Measurements from ENCODE around the gene IMPA2.
A peak's percentile ranks its signal among the peaks of the same experiment; 100 is the strongest.
"Not testable (repeated sequence)": the region's sequence is repeated elsewhere in the genome, so short reads cannot be mapped to it uniquely, and the experiment has no call there.

The IMPA2 gene

GRCh38 chr18:11963991-11964484, 17.3 kb upstream of the IMPA2 start:
- no peak for DNase-seq

- DNase-seq: no peak
Measured at GRCh38 chr18:11969904-11970835, 11.1 kb upstream of the IMPA2 start.

GRCh38 chr18:11970836-11971226, 10.5 kb upstream of the IMPA2 start:
- not testable (repeated sequence) for DNase-seq

- DNase-seq: no peak
Measured at GRCh38 chr18:11972371-11973174, 8.7 kb upstream of the IMPA2 start.

GRCh38 chr18:11974741-11975325, 6.5 kb upstream of the IMPA2 start:
- no peak for DNase-seq

- DNase-seq: no peak
Measured at GRCh38 chr18:11975723-11976122, 5.6 kb upstream of the IMPA2 start.

GRCh38 chr18:11976315-11977152, 4.8 kb upstream of the IMPA2 start:
- DNase-seq: no peak

GRCh38 chr18:11977153-11977466, 4.2 kb upstream of the IMPA2 start:
- DNase-seq: no peak

GRCh38 chr18:11978956-11979355, 2.4 kb upstream of the IMPA2 start:
- no peak for DNase-seq

GRCh38 chr18:11980163-11980493, 1.2 kb upstream of the IMPA2 start:
- peak; percentile 7 for DNase-seq

GRCh38 chr18:11980494-11981191, 664 bp upstream of the IMPA2 start:
- DNase-seq: peak; percentile 96

GRCh38 chr18:11981543-11982366, 448 bp downstream of the IMPA2 start:
- peak; percentile 7 for DNase-seq

GRCh38 chr18:11982981-11983380, 1.7 kb downstream of the IMPA2 start:
- no peak for DNase-seq

GRCh38 chr18:11983592-11983991, 2.3 kb downstream of the IMPA2 start:
- no peak for DNase-seq

- DNase-seq: no peak
Measured at GRCh38 chr18:11984091-11984490, 2.8 kb downstream of the IMPA2 start.

GRCh38 chr18:11985586-11985985, 4.3 kb downstream of the IMPA2 start:
- DNase-seq: no peak

- DNase-seq: no peak
Measured at GRCh38 chr18:11986061-11986460, 4.8 kb downstream of the IMPA2 start.

GRCh38 chr18:11987527-11987926, 6.2 kb downstream of the IMPA2 start:
- no peak for DNase-seq

GRCh38 chr18:11989174-11989573, 7.9 kb downstream of the IMPA2 start:
- no peak for DNase-seq

- no peak for DNase-seq
Measured at GRCh38 chr18:11989966-11990380, 8.7 kb downstream of the IMPA2 start.

GRCh38 chr18:11990539-11990938, 9.2 kb downstream of the IMPA2 start:
- no peak for DNase-seq
